A673 (cell line): ENCODE results near the gene CYTH1. TPM values are rescaled to one million over a fixed set of nuclear protein-coding genes. Genes with fewer than 3 reads are reported as not detected.
"Not testable (repeated sequence)": the region's sequence is repeated elsewhere in the genome, so short reads cannot be mapped to it uniquely, and the experiment has no call there.

Source experiments
- BruUV-seq: library from RNA; stranded (reverse); fragments of 400-500 nt; replicated peaks from 2 replicates; lab custom pipeline; 2021; lab: Mats Ljungman, UMichigan
- CTCF ChIA-PET: fragments of 300-600 bp; sonication (Branson Sonifier 250); formaldehyde crosslinking; loops from one replicate; lab custom pipeline; 2022; ENCODE audit warnings: antibody characterized with exemption; lab: Charles Lee
- POLR2A ChIA-PET: fragments of 300-600 bp; sonication (Branson Sonifier 250); formaldehyde crosslinking; loops from one replicate; lab custom pipeline; 2022; ENCODE audit warnings: antibody characterized with exemption; ENCODE audit not compliant: low non-redundant PET; lab: Charles Lee
- DNase-seq: peaks from one replicate; pipeline ENCODE4 v3.0.0-alpha.2; 2015; ENCODE audit warnings: low spot score
- H3K27ac ChIP-seq: fragments of 200-600 bp; sonication (generic); 2 replicates; pipeline ENCODE4 v1.5.1; 2016; ENCODE audit warnings: mixed run types, low read depth, mild to moderate bottlenecking, mixed read lengths, antibody characterized with exemption, low read length; ENCODE audit not compliant: poor library complexity, severe bottlenecking
- H3K27me3 ChIP-seq: fragments of 200-600 bp; sonication (generic); replicated peaks from 2 replicates; pipeline ENCODE4 v1.6.1; 2017; ENCODE audit warnings: mixed run types, low read depth, mild to moderate bottlenecking, mixed read lengths, antibody characterized with exemption, low read length; ENCODE audit not compliant: insufficient read depth, poor library complexity
- H3K36me3 ChIP-seq: fragments of 200-600 bp; sonication (generic); 2 replicates; pipeline ENCODE4 v1.6.1; 2016; ENCODE audit warnings: mixed run types, mild to moderate bottlenecking, mixed read lengths, antibody characterized with exemption, low read length; ENCODE audit not compliant: insufficient read depth, poor library complexity, severe bottlenecking
- H3K4me1 ChIP-seq: fragments of 200-600 bp; sonication (generic); 2 replicates; pipeline ENCODE4 v1.6.1; 2017; ENCODE audit warnings: mixed run types, mild to moderate bottlenecking, mixed read lengths, antibody characterized with exemption, low read length; ENCODE audit not compliant: insufficient read depth, poor library complexity, severe bottlenecking
- H3K4me3 ChIP-seq: fragments of 200-600 bp; sonication (generic); 2 replicates; pipeline ENCODE4 v1.5.1; 2016; ENCODE audit warnings: low read depth, mixed run types, mild to moderate bottlenecking, mixed read lengths, low read length; ENCODE audit not compliant: poor library complexity, severe bottlenecking
- H3K9me3 ChIP-seq: fragments of 200-600 bp; sonication (generic); 2 replicates; pipeline ENCODE4 v1.6.1; 2016; ENCODE audit warnings: mixed run types, low read depth, mild to moderate bottlenecking, mixed read lengths, antibody characterized with exemption, low read length; ENCODE audit not compliant: poor library complexity, severe bottlenecking
- CTCF ChIP-seq: fragments of 300-800, 200-600 bp; sonication (generic); conservative IDR thresholded peaks from 2 replicates; pipeline ENCODE4 v1.5.1; 2017; ENCODE audit warnings: low read depth, mild to moderate bottlenecking, antibody characterized with exemption, low read length, moderate library complexity, mixed read lengths
- EZH2 ChIP-seq: fragments of 200-600 bp; sonication (generic); IDR thresholded peaks from 2 replicates; pipeline ENCODE4 v1.6.1; 2017; ENCODE audit warnings: borderline replicate concordance, low read depth, mild to moderate bottlenecking, mixed read lengths, antibody characterized with exemption, low read length; ENCODE audit not compliant: poor library complexity, severe bottlenecking
- intact Hi-C: fragments of 100-400 bp; cut with micrococcal nuclease; formaldehyde crosslinking; loops from one replicate; pipeline ENCODE4 v1.10.0; 2022; ENCODE audit not compliant: unreplicated experiment
- total RNA-seq: library from RNA; stranded (reverse); gene quantifications from 2 replicates; pipeline ENCODE4 v1.2.3, GENCODE V29; 2021

Gene CYTH1
- total RNA-seq, 1 experiment from 2014 or later = 17.9 TPM

GRCh38 chr17:78759203-78759968 lies 22.7 kb downstream of the CYTH1 start:
- no peaks in the 10 kb centered on the region for H3K27me3 ChIP-seq
- no peak for DNase-seq
- intact Hi-C loops = no loop called here
- no peak overlapping the region for H3K4me3 ChIP-seq
- no peak for TF ChIP-seq EZH2
- TF ChIP-seq CTCF = no peak
- peaks cover 18% of the 10 kb centered on the region for H3K4me1 ChIP-seq
- no TSS peak for BruUV-seq
- POLR2A ChIA-PET = no interaction called here
- CTCF ChIA-PET = no interaction called here
- no peak overlapping the region for H3K27ac ChIP-seq
- no peaks in the 10 kb centered on the region for H3K36me3 ChIP-seq
- H3K9me3 ChIP-seq = no peaks in the 10 kb centered on the region

GRCh38 chr17:78753316-78754250 lies 28.5 kb downstream of the CYTH1 start:
- ChIA-PET POLR2A (no interaction called here), CTCF (no interaction called here)
- BruUV-seq = no TSS peak
- Histone ChIP-seq H3K4me3 (no peak overlapping the region), H3K36me3 (no peaks in the 10 kb centered on the region), H3K27ac (no peak overlapping the region), H3K4me1 (peaks cover 2% of the 10 kb centered on the region), H3K9me3 (no peaks in the 10 kb centered on the region), H3K27me3 (no peaks in the 10 kb centered on the region)
- intact Hi-C loops = no loop called here
- no peak for TF ChIP-seq EZH2
- TF ChIP-seq CTCF = no peak
- DNase-seq = no peak

GRCh38 chr17:78751447-78752161 lies 30.5 kb downstream of the CYTH1 start:
- DNase-seq = no peak
- H3K4me3 ChIP-seq = no peak overlapping the region
- H3K36me3 ChIP-seq = no peaks in the 10 kb centered on the region
- intact Hi-C loops = no loop called here
- H3K27ac ChIP-seq = no peak overlapping the region
- H3K4me1 ChIP-seq = peaks cover 4% of the 10 kb centered on the region
- no peak for TF ChIP-seq EZH2
- no peak for TF ChIP-seq CTCF
- H3K27me3 ChIP-seq = no peaks in the 10 kb centered on the region
- BruUV-seq = no TSS peak
- CTCF ChIA-PET = no interaction called here
- no peaks in the 10 kb centered on the region for H3K9me3 ChIP-seq
- POLR2A ChIA-PET = no interaction called here

- H3K36me3 ChIP-seq, POLR2A ChIA-PET, BruUV-seq, DNase-seq, H3K27ac ChIP-seq, H3K27me3 ChIP-seq, H3K4me1 ChIP-seq, intact Hi-C loops, CTCF ChIA-PET, H3K9me3 ChIP-seq, H3K4me3 ChIP-seq: not testable (repeated sequence)
These were observed 31.1 kb downstream of the CYTH1 start for GRCh38 chr17:78751000-78751399.
